A549 (cell line): ENCODE data around the gene GZF1.

ENCODE experiments used
- POLR2A ChIP-seq: IDR thresholded peaks from 2 replicates; pipeline ENCODE4 v1.6.1; 2012; ENCODE audit warnings: mild to moderate bottlenecking, low read length
- TF ChIP-seq, protein P1 (sequence below): fragments of >200 bp; sonication (Bioruptor Twin); formaldehyde crosslinking; IDR thresholded peaks from 3 replicates; pipeline ENCODE4 v1.5.1; 2016

- TF ChIP-seq, protein P1, sequence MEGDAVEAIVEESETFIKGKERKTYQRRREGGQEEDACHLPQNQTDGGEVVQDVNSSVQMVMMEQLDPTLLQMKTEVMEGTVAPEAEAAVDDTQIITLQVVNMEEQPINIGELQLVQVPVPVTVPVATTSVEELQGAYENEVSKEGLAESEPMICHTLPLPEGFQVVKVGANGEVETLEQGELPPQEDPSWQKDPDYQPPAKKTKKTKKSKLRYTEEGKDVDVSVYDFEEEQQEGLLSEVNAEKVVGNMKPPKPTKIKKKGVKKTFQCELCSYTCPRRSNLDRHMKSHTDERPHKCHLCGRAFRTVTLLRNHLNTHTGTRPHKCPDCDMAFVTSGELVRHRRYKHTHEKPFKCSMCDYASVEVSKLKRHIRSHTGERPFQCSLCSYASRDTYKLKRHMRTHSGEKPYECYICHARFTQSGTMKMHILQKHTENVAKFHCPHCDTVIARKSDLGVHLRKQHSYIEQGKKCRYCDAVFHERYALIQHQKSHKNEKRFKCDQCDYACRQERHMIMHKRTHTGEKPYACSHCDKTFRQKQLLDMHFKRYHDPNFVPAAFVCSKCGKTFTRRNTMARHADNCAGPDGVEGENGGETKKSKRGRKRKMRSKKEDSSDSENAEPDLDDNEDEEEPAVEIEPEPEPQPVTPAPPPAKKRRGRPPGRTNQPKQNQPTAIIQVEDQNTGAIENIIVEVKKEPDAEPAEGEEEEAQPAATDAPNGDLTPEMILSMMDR: no peak
- TF ChIP-seq POLR2A: no peak
Observed at GRCh38 chr20:23327617-23328333, 34.2 kb upstream of the GZF1 start.
